Stimulated activated CD8-positive, alpha-beta memory T cell treated with anti-CD3 and anti-CD28 coated beads, Interleukin-15, amount 100 ng/mL, for 24 hours (primary cell): Measurements from ENCODE around the gene ABHD14A.

Experiments used
- DNase-seq: peaks from one replicate; pipeline ENCODE4 v3.0.0-alpha.2; 2020; ENCODE audit warnings: low read depth

The ABHD14A gene

GRCh38 chr3:51957520-51958205, 17.2 kb upstream of the ABHD14A start:
- DNase-seq, result no peak

DNA sequence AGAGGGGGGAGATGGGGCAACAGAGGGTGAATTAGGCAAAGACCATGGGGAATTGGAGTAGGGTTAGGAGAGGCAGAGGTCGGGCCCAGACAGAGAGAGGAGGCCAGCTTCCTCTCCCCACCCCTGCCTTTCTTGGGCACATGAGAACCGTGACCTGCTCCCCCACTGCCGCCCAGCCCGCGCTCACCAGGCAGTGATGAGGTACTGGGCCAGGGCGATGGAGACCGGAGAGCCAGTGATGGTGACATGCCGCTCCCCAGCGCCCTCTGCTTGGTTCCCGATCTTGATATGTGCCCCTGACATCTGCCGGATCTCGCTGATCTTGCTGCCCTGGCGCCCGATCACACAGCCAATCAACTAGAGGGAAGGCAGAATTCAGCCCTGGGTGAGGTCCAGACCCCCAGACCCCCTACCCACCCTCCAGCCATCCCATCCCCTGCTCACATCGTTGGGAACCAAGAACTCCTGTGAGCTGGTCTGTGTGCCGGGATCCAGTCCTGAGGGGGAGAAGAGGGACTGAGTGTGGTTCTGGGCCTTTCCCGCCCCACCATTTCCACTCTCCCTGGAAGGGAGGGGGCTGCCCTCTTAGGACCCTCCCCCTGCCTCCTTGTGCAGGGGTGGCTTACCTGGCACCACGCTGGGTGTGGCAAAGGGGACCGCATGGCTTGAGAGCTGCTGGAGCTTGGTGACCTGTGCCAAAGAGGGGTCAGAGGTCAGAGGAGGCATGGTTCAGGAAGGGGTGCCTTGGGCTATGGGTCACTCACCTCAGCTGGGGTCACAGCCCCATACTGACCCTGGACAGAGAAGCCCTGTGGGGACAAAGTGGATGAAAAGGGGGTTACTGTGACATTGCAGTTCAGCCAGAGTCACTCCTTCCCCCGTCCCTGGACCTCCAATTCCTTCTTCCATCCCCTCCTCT, 16.0 kb upstream of the ABHD14A start:
- no peak for DNase-seq

DNA sequence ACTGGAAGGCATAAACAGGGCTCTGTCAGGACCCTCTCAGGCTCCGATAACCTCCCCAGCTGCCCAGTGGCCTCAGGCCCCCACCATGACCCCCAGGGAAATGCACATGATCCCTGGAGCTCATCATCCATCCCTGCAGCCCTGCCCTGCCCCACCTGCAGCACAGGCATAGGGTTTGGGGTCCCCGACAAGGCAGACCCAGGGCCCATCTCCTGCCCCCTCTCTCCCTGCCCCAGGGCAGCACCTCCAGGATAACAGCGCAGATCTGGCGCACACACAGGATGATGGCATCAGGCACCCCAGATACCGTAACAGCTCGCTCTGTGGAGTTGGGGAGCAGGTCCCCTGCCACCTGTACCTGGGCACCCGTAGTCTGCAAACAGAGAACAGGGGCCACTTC, 15.2 kb upstream of the ABHD14A start:
- DNase-seq, result no peak

DNA sequence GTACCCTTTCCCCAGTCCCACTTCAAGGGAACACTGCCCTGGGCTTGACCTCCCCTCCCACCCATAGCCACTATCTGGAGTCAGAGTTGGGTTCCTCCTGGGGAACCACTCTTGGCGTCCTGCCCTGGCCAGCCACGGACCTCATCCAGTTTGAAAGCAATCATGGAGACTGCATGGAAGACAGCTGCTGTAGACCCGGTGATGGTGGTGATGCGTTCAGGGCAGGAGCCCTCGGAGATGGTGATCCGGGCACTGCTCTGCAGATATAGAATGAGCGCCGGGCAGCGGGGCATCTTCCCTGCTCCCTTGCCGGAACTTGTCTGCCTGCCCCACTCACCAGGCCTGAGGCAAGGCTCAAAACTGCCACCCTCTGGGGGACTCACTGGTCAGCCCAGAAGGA, 14.5 kb upstream of the ABHD14A start:
- no peak for DNase-seq

GRCh38 chr3:51961011-51961410, 13.9 kb upstream of the ABHD14A start:
- no peak for DNase-seq

- no peak for DNase-seq
Observed at GRCh38 chr3:51961602-51962569, 13.0 kb upstream of the ABHD14A start.

GRCh38 chr3:51962854-51963530, 11.9 kb upstream of the ABHD14A start:
- no peak for DNase-seq

DNA sequence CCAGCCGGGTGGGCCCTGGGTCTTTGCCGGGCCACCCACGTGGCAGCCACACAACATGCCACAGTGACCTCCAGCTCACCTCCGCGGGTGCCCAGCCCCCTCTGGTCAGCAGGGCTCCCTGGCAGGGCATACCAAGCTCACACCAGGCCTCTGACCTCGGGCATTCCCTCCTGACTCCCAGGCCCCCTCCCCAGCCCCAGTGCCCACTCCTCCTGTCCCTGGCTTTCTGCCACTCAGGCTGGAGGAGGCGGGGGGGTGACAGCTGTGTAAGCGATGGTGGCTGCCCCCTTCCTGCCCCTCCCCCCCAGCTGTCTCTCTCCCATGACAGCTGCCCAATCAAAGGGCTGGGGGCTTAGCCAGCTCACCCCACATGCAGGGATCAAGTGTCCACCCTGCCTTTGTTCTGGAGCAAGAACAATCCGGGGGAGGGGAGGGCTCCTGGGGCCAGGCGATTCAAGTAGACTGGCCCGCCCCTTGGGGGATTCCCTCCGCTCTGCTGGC, 10.9 kb upstream of the ABHD14A start:
- DNase-seq, result no peak

DNA sequence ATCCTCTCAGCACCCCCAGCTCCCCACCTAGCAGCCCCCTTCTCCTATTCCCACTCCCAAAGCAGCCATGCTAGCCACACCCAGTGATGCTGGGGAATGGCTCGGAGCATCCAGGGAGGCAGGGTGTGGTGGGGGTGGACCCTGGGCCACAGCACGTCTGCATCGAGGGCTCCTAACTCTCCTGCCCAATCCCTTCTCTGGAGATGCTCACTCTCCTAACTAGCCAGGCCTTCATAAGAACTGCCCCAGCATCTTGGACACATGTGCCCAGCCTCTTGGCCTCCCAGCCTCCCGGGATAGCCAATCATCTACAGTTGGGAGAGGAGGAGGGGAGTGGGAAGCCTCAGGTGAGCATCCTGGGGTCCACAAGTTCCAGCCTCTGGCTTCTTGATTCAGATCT, 10.3 kb upstream of the ABHD14A start:
- no peak for DNase-seq

- DNase-seq, result no peak
Observed at GRCh38 chr3:51966016-51966415, 8.8 kb upstream of the ABHD14A start.

- DNase-seq, result no peak
Observed at GRCh38 chr3:51966486-51966885, 8.4 kb upstream of the ABHD14A start.

DNA sequence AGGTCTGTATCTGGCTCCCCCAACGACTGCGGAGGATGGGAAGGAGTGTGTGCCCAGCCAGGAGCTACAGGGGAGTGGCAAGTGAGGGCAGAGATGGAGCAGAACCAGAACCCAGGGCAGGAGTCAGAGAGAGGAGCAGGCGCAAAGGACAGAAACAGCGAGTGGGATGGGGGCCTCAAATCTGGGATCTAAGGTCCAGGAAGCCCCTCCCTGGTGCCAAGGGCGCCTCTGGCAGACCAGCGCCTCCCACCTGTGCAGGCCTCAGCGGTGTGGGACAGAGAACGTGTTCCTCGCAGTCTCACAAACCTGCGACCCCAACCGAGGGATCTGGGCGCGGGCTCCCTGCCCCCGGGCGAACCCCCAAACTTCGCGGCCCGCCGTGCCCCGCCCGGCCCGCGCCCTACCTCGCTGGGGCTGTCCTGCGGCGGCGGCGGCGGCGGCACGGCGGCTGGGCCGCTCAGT, 7.9 kb upstream of the ABHD14A start:
- no peak for DNase-seq

- no peak for DNase-seq
Observed at GRCh38 chr3:51967384-51968169, 7.3 kb upstream of the ABHD14A start, which contains the start of gene PCBP4. Gene PCBP4, minus strand, starts transcription at chr3:51967454. Its CDS starts 6,214 bp downstream, at chr3:51961240.

DNA sequence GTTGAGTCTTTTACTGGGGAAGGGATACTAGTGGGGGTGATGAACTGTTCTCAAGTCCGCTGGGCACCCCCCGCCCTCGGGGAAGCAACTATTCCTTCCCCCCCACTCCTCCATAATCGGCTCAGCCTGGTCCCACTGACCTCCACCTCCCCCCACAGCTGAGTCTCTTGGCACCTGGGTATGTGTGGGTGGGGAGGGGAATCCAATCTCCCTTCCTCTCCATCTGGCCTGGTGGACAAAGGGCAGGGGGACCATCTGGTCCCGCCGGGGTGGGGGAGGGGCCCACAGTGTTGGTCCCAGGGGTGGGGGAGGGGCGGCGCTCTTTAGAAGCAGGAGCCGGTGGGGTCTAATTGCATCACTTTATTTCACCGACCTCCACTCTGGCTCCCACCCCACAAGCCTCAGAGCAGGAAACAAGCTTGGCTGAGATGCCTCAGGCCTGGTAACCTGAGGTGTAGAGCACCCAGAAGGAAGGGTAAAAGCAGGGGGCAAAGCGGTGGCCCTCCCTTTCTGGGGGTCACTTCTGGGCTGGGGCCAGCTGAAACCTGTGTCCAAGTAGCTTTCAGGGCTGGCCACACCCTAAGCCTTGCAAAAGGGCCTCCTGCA, 6.6 kb upstream of the ABHD14A start:
- DNase-seq, result no peak

DNA sequence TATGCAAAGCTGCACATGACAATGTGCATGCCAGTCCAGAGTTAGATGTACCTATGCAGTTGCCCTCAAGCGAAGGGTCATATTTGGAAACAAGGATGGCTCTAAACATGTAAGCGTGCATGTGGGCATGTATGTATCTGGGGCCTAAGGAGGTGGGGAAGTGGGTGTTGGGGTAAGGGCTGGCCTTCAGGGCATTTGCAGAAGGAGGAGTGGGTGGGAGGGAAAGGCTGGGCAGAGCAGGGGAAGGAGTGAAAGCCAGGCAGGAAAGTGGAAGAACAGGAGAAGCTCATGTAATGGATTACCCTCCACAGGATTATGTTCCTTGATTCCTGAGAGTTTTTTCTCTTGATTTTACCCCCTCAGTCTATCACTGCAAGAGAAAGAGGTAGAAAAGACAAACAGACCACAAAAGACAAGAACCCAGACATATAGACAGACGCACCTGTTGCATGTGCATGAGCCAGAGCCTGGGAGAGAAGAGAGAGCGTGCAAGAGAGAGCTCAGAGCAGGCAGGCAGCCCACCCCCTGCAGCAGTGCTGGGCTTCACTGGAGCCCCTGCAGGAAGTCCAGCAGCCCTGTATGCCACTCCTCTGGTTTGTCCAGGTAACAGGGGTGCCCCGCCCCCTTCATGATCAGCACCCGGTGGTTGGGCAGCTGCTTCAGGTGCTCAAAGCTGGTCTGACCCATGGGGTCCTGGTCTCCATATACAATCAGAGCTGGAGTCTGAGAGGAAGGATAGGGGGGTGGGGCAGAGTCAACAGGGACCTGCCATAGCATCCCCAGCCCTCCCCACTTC, 5.8 kb upstream of the ABHD14A start:
- no peak for DNase-seq

DNA sequence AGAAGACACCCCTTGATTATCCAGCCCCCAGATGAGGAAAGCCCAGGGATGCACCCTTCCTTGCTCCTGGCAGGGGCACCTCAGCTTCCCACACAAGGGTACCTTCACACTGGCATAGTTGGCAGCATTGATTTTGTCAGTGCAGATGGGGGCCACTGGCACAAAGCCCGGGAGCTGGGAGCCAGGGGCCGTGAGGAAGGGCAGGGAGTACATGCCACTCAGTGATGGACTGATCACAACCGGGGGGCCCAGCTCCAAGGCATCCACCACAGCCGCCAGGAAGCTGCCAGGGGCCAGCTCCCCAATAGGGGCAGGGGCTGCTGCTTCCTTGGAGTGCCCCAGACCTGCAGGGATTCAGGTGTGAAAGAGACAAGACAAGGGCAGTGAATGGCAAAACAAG, 5.0 kb upstream of the ABHD14A start:
- no peak for DNase-seq

DNA sequence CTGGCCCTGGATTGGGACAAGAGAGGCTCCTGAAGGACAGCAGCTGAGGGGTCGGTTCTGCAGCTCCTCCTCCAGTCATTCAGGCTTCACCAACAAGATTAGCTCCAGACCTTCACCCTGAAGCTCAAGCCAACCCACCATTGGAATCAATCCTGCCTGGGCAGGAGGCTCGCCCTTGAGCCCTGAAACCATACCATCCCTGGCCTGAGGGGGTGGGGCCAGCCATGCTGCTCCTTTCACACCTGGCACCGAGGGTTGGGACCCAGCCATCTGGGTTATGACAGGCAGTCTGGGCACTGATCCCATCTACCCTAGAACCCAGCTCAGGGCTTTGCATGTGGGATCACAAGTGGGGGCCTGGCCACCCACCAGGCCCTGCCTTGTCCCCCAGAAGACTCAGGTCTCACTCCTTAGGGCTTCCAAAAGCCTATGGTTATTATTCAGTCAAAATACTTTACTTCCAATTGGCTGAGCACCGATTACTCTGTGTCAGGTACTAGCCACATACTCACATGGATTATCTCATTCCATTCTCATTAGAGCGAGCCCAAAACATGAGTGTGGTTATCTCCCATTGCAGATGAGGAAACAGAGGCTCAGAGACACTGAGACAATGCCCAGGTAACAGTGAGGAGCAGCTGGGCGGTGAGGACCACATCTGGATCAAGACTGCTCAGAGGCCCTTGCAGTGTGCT, 4.1 kb upstream of the ABHD14A start:
- no peak for DNase-seq

DNA sequence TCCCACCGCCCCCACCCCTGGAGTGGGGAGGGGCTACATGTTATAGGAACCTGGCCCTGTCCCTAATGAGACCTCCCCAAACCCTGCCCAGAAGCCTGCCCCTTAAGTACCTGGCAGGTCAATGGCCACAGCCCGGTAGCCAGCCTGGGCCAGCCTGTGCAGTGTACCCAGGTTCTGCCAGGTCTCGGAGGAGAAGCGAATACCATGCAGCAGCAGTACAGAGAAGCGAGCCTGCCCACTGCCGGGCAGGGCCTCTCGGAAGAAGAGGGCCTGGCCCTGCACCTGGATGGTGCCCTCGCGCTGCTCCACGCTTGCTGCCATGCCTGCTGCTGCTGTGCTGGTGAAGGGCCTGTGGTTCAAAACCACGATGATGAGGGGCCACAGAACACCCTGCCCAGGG, 3.5 kb upstream of the ABHD14A start:
- no peak for DNase-seq
